ENCODE data around the gene IL34. TPM values are rescaled to one million over a fixed set of nuclear protein-coding genes. Genes with fewer than 3 reads are reported as not detected.

IL34 gene
- total RNA-seq, 2 donors from 2014 or later = 1.2 TPM; not detected in 1

GRCh38 chr16:70689035-70689969, 42.9 kb downstream of the IL34 start:
- no peak overlapping the region for H3K27ac Mint-ChIP-seq
- H3K36me3 Mint-ChIP-seq = no peaks in the 10 kb centered on the region
- H3K9me3 Mint-ChIP-seq = no peaks in the 10 kb centered on the region
- no peak for DNase-seq (ENCODE audit: low spot score)
- H3K4me1 Mint-ChIP-seq (ENCODE audit: low read depth in 2 of 2) = no peaks in the 10 kb centered on the region
- ATAC-seq = no peak
- H3K4me3 Mint-ChIP-seq = no peak overlapping the region
- no peaks in the 10 kb centered on the region for H3K27me3 Mint-ChIP-seq

DNA sequence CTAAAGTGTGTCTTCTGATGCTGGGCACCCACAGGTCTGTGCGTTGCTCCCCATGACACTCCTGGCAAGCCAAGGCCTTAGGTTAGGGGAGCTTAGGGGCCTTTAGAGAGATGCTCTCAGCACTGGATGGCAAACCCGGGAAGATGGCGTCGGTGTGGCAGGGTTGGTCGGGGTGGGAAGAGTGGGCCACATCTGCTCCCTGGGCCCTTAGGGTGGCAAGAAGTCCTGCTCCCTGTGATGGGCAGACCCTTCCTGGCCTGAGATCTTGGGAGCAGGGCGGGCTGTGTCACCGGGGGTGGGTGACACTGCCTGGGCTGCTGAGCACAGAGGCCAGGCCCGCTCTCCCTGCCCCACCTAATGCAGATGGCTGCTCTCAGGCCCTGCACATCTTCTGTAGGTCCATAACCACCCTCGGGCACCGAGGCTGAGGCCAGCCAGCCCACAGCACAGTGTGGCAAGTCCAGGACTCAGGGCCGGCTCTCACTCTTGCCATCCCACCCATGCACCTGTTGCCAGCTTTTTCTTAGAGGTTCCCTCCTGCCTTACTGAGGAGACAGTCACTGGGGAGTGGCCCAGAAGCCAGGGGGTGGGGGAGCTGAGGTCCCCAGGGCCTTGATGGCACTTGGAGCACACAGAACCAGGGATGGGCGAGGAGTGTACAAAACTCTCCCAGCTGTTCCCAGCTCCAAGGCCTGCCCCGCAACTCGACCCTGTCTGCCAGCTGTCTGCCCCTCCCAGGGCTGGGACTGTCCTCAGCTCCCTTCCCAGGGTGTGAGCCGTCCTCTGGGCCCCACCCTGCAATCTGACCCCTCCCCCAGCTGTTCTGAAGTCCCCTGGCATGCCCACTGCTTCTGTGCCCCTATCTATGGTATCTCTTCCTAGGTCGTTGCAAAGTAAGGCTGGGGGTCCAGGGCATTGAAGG, 43.9 kb downstream of the IL34 start:
- Mint-ChIP-seq H3K4me3 (no peak overlapping the region), H3K9me3 (no peaks in the 10 kb centered on the region), H3K27ac (no peak overlapping the region), H3K27me3 (no peaks in the 10 kb centered on the region), H3K4me1 (ENCODE audit: low read depth in 2 of 2) (peaks cover 0 to under 1% of the 10 kb centered on the region in 2 donors), H3K36me3 (no peaks in the 10 kb centered on the region)
- ATAC-seq (no peak), DNase-seq (ENCODE audit: low spot score) (no peak)

- H3K27ac Mint-ChIP-seq = no peak overlapping the region
- no peak overlapping the region for H3K4me3 Mint-ChIP-seq
These were observed 45.1 kb downstream of the IL34 start for GRCh38 chr16:70691223-70692129.

DNA sequence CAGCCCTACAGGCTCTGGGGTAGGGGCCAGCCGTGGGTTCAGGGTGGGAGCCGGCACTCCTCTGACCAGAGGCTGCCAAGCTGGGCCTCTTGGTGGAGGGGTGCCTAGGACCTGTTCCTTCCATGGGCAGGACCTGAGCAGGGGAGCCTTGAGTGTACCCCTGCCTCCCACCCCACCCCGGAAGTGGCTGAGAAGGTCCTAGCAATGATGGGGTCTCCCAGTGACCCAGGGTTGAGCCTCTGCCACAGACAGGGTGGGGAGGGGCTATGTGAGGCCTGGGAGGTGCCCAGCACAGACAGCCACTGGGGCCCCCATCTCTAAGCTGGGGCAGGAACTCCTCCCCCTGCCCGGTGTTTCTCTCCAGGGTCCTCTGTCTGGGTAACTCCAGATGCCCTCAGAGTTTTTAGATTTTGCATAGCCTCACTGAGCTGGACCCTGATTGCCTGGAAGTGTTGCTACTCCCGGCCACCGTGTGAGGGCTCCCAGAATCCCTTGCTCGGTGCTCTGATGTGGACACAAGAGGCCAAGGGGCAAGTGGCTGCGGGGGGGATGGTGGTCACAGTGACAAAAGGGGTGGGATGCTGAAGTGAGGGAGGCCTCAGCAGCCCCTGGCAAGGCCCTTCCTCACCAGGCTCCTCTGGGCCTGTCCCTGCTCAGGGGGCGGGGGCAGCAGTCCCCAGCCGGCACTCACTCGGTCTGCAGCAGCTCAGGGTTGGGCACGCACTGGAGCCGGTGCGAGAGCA, 45.9 kb downstream of the IL34 start:
- no peaks in the 10 kb centered on the region for H3K9me3 Mint-ChIP-seq
- DNase-seq (ENCODE audit: low spot score) = no peak
- no peaks in the 10 kb centered on the region for H3K36me3 Mint-ChIP-seq
- no peak overlapping the region for H3K27ac Mint-ChIP-seq
- H3K4me1 Mint-ChIP-seq (ENCODE audit: low read depth in 2 of 2) = peaks cover 0 to 11% of the 10 kb centered on the region in 2 donors
- no peak overlapping the region for H3K4me3 Mint-ChIP-seq
- no peaks in the 10 kb centered on the region for H3K27me3 Mint-ChIP-seq
- ATAC-seq = no peak

More at GRCh38 chr16:70691223-70692129, 45.1 kb downstream of the IL34 start:
- Mint-ChIP-seq H3K9me3 (no peaks in the 10 kb centered on the region), H3K4me1 (ENCODE audit: low read depth in 2 of 2) (peaks cover 0 to 7% of the 10 kb centered on the region in 2 donors), H3K27me3 (no peaks in the 10 kb centered on the region), H3K36me3 (no peaks in the 10 kb centered on the region)
- DNase-seq (ENCODE audit: low spot score) (no peak), ATAC-seq (no peak)

- H3K36me3 Mint-ChIP-seq = no peaks in the 10 kb centered on the region
- no peaks in the 10 kb centered on the region for H3K27me3 Mint-ChIP-seq
- H3K27ac Mint-ChIP-seq = no peak overlapping the region
- no peak for DNase-seq (ENCODE audit: low spot score)
- H3K4me3 Mint-ChIP-seq = no peak overlapping the region
- H3K9me3 Mint-ChIP-seq = no peaks in the 10 kb centered on the region
- H3K4me1 Mint-ChIP-seq (ENCODE audit: low read depth in 2 of 2) = peaks cover 0 to 15% of the 10 kb centered on the region in 2 donors
- no peak for ATAC-seq
These were observed 46.7 kb downstream of the IL34 start for GRCh38 chr16:70692873-70693671.

DNA sequence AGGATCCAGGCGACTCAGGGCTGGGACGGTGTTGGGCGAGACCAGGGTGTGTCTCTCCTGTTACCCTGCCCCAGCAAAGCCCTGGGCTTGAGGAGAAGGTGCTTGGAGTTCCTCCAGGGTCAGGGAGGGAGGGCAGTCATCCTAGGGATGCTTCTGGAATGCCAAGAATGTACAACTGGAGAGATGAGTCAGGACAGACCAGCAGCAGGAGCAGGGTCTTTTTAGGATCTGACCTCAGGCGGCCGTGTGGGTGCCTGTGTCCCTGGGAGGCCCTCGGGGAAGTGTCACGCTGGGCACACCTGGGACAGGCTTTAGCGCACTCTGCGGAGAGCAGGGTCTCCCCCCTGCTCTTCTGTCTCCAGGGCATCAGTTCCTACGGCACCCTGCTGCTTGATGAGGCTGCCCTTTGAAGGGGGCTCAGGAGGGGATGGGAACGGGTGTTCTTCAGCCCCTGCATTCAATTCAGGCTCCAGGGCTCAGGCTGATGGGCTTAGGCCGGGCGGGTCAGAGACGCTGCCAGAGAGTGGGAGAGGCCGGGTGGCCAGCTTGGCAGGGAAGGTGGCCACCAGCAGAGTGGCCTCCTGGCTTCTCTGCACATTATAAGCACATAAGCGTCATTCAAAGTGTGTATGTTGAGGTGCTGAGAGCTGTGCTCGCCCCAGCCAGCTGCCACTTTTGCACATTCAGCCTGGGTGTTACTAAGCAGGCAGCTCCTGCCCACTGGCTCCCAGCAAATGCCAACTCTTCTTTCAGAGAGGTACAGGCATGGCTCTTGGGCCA, 47.9 kb downstream of the IL34 start:
- H3K27me3 Mint-ChIP-seq = no peaks in the 10 kb centered on the region
- H3K4me3 Mint-ChIP-seq = no peak overlapping the region
- DNase-seq (ENCODE audit: low spot score) = no peak
- no peak overlapping the region for H3K27ac Mint-ChIP-seq
- ATAC-seq = no peak
- no peaks in the 10 kb centered on the region for H3K36me3 Mint-ChIP-seq
- H3K9me3 Mint-ChIP-seq = no peaks in the 10 kb centered on the region
- H3K4me1 Mint-ChIP-seq (ENCODE audit: low read depth in 2 of 2) = peaks cover 0 to 18% of the 10 kb centered on the region in 2 donors

DNA sequence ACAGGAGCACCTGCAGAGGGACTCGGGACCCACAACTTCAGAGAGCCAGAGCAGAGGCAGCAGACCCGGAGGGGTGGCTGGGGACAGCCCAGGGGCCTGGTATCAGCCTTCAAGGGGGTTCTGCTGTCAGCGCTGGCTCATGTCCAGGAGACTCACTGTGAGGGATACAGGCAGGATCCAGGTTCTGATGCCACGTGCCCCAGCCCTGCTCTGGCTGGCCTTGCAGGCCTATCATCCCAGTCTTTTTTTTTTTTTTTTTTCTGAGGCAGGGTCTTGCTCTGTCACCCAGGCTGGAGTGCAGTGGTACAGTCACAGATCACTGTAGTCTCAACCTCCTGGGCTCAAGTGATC, 48.5 kb downstream of the IL34 start:
- DNase-seq (ENCODE audit: low spot score) (no peak), ATAC-seq (no peak)
- Mint-ChIP-seq H3K4me3 (no peak overlapping the region), H3K4me1 (ENCODE audit: low read depth in 2 of 2) (peaks cover 0 to 20% of the 10 kb centered on the region in 2 donors), H3K36me3 (no peaks in the 10 kb centered on the region), H3K9me3 (no peaks in the 10 kb centered on the region), H3K27me3 (no peaks in the 10 kb centered on the region), H3K27ac (no peak overlapping the region)

DNA sequence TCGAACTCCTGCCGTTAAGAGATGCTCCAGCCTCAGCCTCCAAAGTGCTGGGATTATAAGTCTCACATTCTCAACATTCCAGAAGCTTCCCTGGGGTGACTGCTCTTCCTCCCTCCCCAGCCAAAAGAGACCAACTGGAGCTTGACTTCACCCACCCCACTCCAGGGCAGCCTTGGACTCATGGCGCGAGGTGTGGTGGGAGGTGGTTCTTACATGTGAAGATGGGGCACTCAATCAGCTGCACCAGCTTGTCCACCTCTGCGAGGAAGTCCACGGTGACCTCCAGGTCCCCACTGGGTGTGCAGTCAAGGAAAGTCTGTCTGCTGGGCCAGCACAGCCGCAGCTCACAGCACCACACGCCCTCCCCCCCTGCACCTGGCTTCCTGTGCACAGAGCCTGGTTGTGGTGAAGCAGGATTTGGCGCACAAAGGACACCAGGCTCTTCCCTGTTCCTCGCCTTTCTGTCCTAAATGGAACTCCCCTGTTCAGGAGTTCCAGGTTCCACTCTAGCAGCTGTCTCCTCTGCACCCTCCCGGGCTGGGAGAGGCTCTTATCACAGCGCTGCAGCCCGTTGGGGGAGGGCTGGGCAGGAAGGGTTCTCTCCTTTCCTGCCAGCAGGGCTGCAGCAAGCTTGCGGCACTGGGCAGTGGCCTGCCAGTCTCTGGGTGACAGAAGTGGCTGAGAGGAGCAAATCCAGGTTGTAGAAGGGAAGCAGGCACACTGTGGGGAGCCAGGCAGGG, 49.1 kb downstream of the IL34 start:
- Mint-ChIP-seq H3K27me3 (no peaks in the 10 kb centered on the region), H3K27ac (no peak overlapping the region), H3K4me1 (ENCODE audit: low read depth in 2 of 2) (peaks cover 0 to 20% of the 10 kb centered on the region in 2 donors), H3K4me3 (no peak overlapping the region), H3K9me3 (no peaks in the 10 kb centered on the region), H3K36me3 (no peaks in the 10 kb centered on the region)
- ATAC-seq (no peak), DNase-seq (ENCODE audit: low spot score) (no peak)

DNA sequence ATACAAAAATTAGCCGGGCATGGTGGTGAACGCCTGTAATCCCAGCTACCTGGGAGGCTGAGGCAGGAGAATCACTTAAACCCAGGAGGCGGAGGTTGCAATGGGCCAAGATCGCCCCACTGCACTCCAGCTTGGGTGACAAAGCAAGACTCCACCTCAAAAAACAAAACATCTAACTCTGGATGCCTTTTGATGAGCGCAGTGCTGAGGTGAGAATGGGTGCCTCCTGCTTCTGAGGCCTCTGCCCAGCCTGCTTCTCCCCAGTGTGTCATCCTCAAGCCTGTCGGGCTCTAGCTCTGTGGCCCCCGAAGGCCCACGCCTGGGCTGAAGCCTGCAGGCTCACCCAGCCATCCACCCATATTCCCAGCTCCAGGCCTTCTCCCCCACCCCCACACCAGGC, 50.0 kb downstream of the IL34 start:
- H3K4me3 Mint-ChIP-seq = no peak overlapping the region
- DNase-seq (ENCODE audit: low spot score) = no peak
- peaks cover 0 to 22% of the 10 kb centered on the region in 2 donors for H3K4me1 Mint-ChIP-seq (ENCODE audit: low read depth in 2 of 2)
- no peaks in the 10 kb centered on the region for H3K9me3 Mint-ChIP-seq
- no peaks in the 10 kb centered on the region for H3K27me3 Mint-ChIP-seq
- no peaks in the 10 kb centered on the region for H3K36me3 Mint-ChIP-seq
- no peak for ATAC-seq
- no peak overlapping the region for H3K27ac Mint-ChIP-seq

DNA sequence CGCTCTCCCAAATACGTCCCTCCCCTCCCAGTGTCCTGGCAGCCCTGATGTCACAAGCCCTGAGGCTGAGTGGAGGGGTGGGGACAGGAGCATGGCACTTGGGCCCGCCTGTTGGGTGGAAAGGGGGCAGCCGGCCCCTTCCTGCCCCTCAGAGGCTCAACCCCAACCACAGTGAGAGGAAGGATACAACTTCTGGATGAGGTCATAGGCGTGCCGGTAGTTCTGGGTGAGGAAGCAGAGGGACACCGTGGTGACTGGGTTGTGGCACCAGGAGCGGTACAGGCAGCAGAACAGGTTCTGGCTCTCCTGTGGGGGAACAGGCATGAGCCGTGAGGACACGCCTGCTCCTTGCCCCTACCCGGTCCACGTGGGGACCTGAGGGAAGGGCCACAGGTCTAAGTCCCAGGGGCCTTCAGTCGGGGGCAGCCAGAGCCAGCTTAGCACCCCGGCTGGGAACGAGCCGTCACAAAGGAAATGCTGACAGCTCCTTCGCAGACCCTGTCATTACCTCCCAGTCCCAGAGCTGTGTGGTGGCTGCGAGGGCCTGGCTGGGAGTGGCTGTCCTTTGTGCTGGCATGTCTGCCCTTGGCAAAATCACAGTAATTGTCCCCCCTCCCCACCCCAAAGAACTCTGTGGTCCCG, 50.7 kb downstream of the IL34 start:
- ATAC-seq = peak; percentile 15 to 34
- no peak overlapping the region for H3K27ac Mint-ChIP-seq
- no peaks in the 10 kb centered on the region for H3K36me3 Mint-ChIP-seq
- peaks cover 0 to 26% of the 10 kb centered on the region in 2 donors for H3K4me1 Mint-ChIP-seq (ENCODE audit: low read depth in 2 of 2)
- no peak overlapping the region for H3K4me3 Mint-ChIP-seq
- no peaks in the 10 kb centered on the region for H3K9me3 Mint-ChIP-seq
- no peaks in the 10 kb centered on the region for H3K27me3 Mint-ChIP-seq
- no peak for DNase-seq (ENCODE audit: low spot score)
